Left colon (tissue), 2 donors: ENCODE results near the gene TOR1A. TPM values are rescaled to one million over a fixed set of nuclear protein-coding genes. Genes with fewer than 3 reads are reported as not detected.

Source experiments
- ATAC-seq: fragments of 200-7000 bp; cut with Tn5 transposase; one replicate; pipeline ENCODE4 v1.9.1; 2020; ENCODE audit warnings: mild to moderate bottlenecking, moderate library complexity
- DNase-seq, 2 donors: peaks; one replicate each; pipeline ENCODE4 v3.0.0-alpha.2; 2020
- intact Hi-C, 2 donors: fragments of 100-400 bp; cut with DNase I in 1 of 2; cut with micrococcal nuclease in 1 of 2; formaldehyde crosslinking; loops; one replicate each; pipeline versions ENCODE4 v1.11.2 to v1.14.0; 2022; cut with DNase I, micrococcal nuclease
- total RNA-seq, 2 donors: library from RNA; stranded (reverse); fragmentation: NEBNext Ultra II Directional; extraction: Animal tissue kit (Norgen Biotek cat#: 25700); gene quantifications; one replicate each; pipeline ENCODE4 v1.2.1, GENCODE V29; 2021
- donor health status: DM: no; HTN: no; CAD: no.
- donor health status: DM: yes; HTN: yes; CAD: no.

TOR1A gene
- total RNA-seq, 2 donors from 2014 or later, result 30.7 to 36.9 TPM

- intact Hi-C loops, result no loop called here
- ATAC-seq, result no peak
- DNase-seq, result no peak
Measured at GRCh38 chr9:129828969-129829368, 5.0 kb upstream of the TOR1A start.

- DNase-seq (no peak), ATAC-seq (no peak)
- intact Hi-C loops, result no loop called here
Measured at GRCh38 chr9:129828051-129828450, 4.1 kb upstream of the TOR1A start.

GRCh38 chr9:129826759-129827158 lies 2.8 kb upstream of the TOR1A start:
- no peak for DNase-seq
- intact Hi-C loops, result no loop called here
- ATAC-seq, result no peak

- intact Hi-C loops, result no loop called here
- DNase-seq (no peak), ATAC-seq (no peak)
Measured at GRCh38 chr9:129826344-129826743, 2.4 kb upstream of the TOR1A start.

GRCh38 chr9:129823542-129823934 lies 398 bp downstream of the TOR1A start:
- peak; percentile 51 for ATAC-seq
- no peak for DNase-seq
- intact Hi-C loops, result no loop called here

- intact Hi-C loops, result no loop called here
- ATAC-seq, result peak; percentile 45
- peak in 1 of 2 donors; percentile 30 for DNase-seq
Measured at GRCh38 chr9:129822898-129823541, 916 bp downstream of the TOR1A start.

GRCh38 chr9:129816501-129817435 lies 7.2 kb downstream of the TOR1A start:
- ATAC-seq, result no peak
- intact Hi-C loops, result no loop called here
- DNase-seq, result no peak

- intact Hi-C loops, result no loop called here
- DNase-seq, result no peak
- no peak for ATAC-seq
Measured at GRCh38 chr9:129815278-129815677, 8.7 kb downstream of the TOR1A start.

GRCh38 chr9:129814432-129815223 lies 9.3 kb downstream of the TOR1A start:
- DNase-seq, result no peak
- intact Hi-C loops, result no loop called here
- ATAC-seq, result no peak

- ATAC-seq, result no peak
- no peak for DNase-seq
- intact Hi-C loops, result no loop called here
Measured at GRCh38 chr9:129813661-129814060, 10.3 kb downstream of the TOR1A start.

- peak in 1 of 2 donors; percentile 48 for DNase-seq
- ATAC-seq, result peak; percentile 48
- intact Hi-C loops, result no loop called here
Measured at GRCh38 chr9:129812385-129812784, 11.6 kb downstream of the TOR1A start.

- DNase-seq, result no peak
Measured at GRCh38 chr9:129811967-129812363, 12.0 kb downstream of the TOR1A start.

GRCh38 chr9:129810788-129811187 lies 13.1 kb downstream of the TOR1A start:
- ATAC-seq, result peak; percentile 36
- DNase-seq, result no peak
- intact Hi-C loops, result no loop called here

More at GRCh38 chr9:129811967-129812363, 12.0 kb downstream of the TOR1A start:
- intact Hi-C loops, result no loop called here
- ATAC-seq, result peak; percentile 19

- intact Hi-C loops, result no loop called here
- DNase-seq (no peak), ATAC-seq (no peak)
Measured at GRCh38 chr9:129810116-129810515, 13.8 kb downstream of the TOR1A start.

- ATAC-seq, result no peak
- DNase-seq, result no peak
- intact Hi-C loops, result no loop called here
Measured at GRCh38 chr9:129809346-129809745, 14.6 kb downstream of the TOR1A start.

- intact Hi-C loops, result no loop called here
- peak; percentile 36 for ATAC-seq
- DNase-seq, result no peak
Measured at GRCh38 chr9:129806061-129806460, 17.9 kb downstream of the TOR1A start.

GRCh38 chr9:129803676-129804060 lies 20.3 kb downstream of the TOR1A start:
- intact Hi-C loops, result no loop called here
- ATAC-seq (peak; percentile 31), DNase-seq (no peak)

- ATAC-seq (peak; percentile 91), DNase-seq (peak; percentile 94 to 96)
- intact Hi-C loops, result no loop called here
Measured at GRCh38 chr9:129802833-129803675, 20.9 kb downstream of the TOR1A start, which contains the start of gene TOR1B. TOR1B (plus strand) TSS chr9:129803184; CDS start chr9:129803213, 29 bp downstream.
